ENCODE results near the gene EDNRB.
"Not testable (repeated sequence)": the region's sequence is repeated elsewhere in the genome, so short reads cannot be mapped to it uniquely, and the experiment has no call there.

EDNRB gene

GRCh38 chr13:77848050-77848449 is 70.6 kb downstream of the EDNRB start:
- in situ Hi-C loops (cut with MboI; ENCODE audit: low sequenced_read_pairs) = not testable (repeated sequence)

- in situ Hi-C loops (cut with MboI; ENCODE audit: low sequenced_read_pairs) = no loop called here
Observed at GRCh38 chr13:77846173-77846572, 72.5 kb downstream of the EDNRB start.

Data from HL-60/S4 treated with retinoic acid at 250 ng/mL for 4 days and 3 days (cell line).